ENCODE measurements around the gene RBM8A.

DNA sequence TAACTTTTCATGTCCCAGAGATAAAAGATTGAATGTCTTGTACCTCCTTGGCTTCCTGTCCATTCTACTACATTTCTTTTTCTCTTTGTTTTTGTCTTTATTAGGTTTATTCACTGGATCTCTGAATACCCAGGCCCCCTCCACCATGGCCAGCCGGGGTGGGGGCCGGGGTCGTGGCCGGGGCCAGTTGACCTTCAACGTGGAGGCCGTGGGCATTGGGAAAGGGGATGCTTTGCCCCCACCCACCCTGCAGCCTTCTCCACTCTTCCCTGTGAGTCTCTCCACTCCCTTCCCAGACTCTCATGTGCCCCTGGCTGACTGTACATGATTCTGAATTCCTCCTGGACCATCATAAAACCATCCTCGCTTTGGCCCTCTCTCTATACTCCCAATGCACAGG lies 47.4 kb upstream of the RBM8A start:
- TF ChIP-seq, protein P1, sequence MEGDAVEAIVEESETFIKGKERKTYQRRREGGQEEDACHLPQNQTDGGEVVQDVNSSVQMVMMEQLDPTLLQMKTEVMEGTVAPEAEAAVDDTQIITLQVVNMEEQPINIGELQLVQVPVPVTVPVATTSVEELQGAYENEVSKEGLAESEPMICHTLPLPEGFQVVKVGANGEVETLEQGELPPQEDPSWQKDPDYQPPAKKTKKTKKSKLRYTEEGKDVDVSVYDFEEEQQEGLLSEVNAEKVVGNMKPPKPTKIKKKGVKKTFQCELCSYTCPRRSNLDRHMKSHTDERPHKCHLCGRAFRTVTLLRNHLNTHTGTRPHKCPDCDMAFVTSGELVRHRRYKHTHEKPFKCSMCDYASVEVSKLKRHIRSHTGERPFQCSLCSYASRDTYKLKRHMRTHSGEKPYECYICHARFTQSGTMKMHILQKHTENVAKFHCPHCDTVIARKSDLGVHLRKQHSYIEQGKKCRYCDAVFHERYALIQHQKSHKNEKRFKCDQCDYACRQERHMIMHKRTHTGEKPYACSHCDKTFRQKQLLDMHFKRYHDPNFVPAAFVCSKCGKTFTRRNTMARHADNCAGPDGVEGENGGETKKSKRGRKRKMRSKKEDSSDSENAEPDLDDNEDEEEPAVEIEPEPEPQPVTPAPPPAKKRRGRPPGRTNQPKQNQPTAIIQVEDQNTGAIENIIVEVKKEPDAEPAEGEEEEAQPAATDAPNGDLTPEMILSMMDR (tag by site-specific recombination; IDR thresholded peaks at IDR 0.05), result no peak
- TF ChIP-seq, protein P2, sequence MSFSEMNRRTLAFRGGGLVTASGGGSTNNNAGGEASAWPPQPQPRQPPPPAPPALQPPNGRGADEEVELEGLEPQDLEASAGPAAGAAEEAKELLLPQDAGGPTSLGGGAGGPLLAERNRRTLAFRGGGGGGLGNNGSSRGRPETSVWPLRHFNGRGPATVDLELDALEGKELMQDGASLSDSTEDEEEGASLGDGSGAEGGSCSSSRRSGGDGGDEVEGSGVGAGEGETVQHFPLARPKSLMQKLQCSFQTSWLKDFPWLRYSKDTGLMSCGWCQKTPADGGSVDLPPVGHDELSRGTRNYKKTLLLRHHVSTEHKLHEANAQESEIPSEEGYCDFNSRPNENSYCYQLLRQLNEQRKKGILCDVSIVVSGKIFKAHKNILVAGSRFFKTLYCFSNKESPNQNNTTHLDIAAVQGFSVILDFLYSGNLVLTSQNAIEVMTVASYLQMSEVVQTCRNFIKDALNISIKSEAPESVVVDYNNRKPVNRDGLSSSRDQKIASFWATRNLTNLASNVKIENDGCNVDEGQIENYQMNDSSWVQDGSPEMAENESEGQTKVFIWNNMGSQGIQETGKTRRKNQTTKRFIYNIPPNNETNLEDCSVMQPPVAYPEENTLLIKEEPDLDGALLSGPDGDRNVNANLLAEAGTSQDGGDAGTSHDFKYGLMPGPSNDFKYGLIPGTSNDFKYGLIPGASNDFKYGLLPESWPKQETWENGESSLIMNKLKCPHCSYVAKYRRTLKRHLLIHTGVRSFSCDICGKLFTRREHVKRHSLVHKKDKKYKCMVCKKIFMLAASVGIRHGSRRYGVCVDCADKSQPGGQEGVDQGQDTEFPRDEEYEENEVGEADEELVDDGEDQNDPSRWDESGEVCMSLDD (tag by site-specific recombination; IDR thresholded peaks at IDR 0.05), result no peak
- no peak for TF ChIP-seq SP7 (tag by site-specific recombination; IDR thresholded peaks at IDR 0.05)
- TF ChIP-seq, protein P3, sequence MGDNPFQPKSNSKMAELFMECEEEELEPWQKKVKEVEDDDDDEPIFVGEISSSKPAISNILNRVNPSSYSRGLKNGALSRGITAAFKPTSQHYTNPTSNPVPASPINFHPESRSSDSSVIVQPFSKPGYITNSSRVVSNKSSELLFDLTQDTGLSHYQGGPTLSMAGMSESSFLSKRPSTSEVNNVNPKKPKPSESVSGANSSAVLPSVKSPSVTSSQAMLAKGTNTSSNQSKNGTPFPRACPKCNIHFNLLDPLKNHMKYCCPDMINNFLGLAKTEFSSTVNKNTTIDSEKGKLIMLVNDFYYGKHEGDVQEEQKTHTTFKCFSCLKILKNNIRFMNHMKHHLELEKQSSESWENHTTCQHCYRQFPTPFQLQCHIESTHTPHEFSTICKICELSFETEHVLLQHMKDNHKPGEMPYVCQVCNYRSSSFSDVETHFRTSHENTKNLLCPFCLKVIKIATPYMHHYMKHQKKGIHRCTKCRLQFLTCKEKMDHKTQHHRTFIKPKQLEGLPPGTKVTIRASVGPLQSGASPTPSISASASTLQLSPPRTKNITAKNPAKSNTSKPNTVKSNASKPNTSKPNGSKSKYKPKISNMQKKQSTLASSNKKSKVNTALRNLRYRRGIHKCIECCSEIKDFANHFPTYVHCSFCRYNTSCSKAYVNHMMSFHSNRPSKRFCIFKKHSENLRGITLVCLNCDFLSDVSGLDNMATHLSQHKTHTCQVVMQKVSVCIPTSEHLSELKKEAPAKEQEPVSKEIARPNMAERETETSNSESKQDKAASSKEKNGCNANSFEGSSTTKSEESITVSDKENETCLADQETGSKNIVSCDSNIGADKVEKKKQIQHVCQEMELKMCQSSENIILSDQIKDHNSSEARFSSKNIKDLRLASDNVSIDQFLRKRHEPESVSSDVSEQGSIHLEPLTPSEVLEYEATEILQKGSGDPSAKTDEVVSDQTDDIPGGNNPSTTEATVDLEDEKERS (tag by site-specific recombination; IDR thresholded peaks at IDR 0.05), result no peak
- TF ChIP-seq HOXA7 (CRISPR knock-in tag; IDR thresholded peaks at IDR 0.05; ENCODE audit: borderline replicate concordance), result no peak
- no peak for TF ChIP-seq ZNF266 (tag by site-specific recombination; IDR thresholded peaks at IDR 0.05; ENCODE audit: low read depth)
- TF ChIP-seq GLIS1 (tag by site-specific recombination; IDR thresholded peaks at IDR 0.05), result no peak
- TF ChIP-seq ZNF202 (tag by site-specific recombination; IDR thresholded peaks at IDR 0.05; ENCODE audit: borderline replicate concordance), result no peak
- no peak for TF ChIP-seq ZNF76 (tag by site-specific recombination; IDR thresholded peaks at IDR 0.05; ENCODE audit: borderline replicate concordance, low read depth)
- no peak for TF ChIP-seq YY1 (tag by site-specific recombination; IDR thresholded peaks at IDR 0.05)
- no peak for TF ChIP-seq ZNF600 (tag by site-specific recombination; IDR thresholded peaks at IDR 0.05)
- TF ChIP-seq GLIS2 (tag by site-specific recombination; IDR thresholded peaks at IDR 0.05), result no peak
- no peak for TF ChIP-seq ZNF391 (tag by site-specific recombination; IDR thresholded peaks at IDR 0.05; ENCODE audit: borderline replicate concordance, low read depth)
- TF ChIP-seq ZNF23 (tag by site-specific recombination; IDR thresholded peaks at IDR 0.05; ENCODE audit: borderline replicate concordance), result no peak
